ENCODE results near the gene EFCAB9.
A peak's percentile ranks its signal among the peaks of the same experiment; 100 is the strongest.

EFCAB9 gene

GRCh38 chr5:172166030-172166826 lies 27.7 kb upstream of the EFCAB9 start:
- DNase-seq, result no peak

GRCh38 chr5:172167895-172168294 lies 26.1 kb upstream of the EFCAB9 start:
- DNase-seq, result no peak

GRCh38 chr5:172168311-172168710 lies 25.7 kb upstream of the EFCAB9 start:
- no peak for DNase-seq

GRCh38 chr5:172169216-172169615 lies 24.8 kb upstream of the EFCAB9 start:
- DNase-seq, result no peak

- no peak for DNase-seq
These were observed 23.7 kb upstream of the EFCAB9 start for GRCh38 chr5:172170251-172170701.

GRCh38 chr5:172171118-172171517 lies 22.9 kb upstream of the EFCAB9 start:
- no peak for DNase-seq

- DNase-seq, result no peak
These were observed 20.9 kb upstream of the EFCAB9 start for GRCh38 chr5:172172912-172173563.

GRCh38 chr5:172173564-172174153 lies 20.3 kb upstream of the EFCAB9 start:
- DNase-seq, result peak; percentile 83

GRCh38 chr5:172175263-172175719 lies 18.7 kb upstream of the EFCAB9 start:
- peak; percentile 88 for DNase-seq

- DNase-seq, result no peak
These were observed 16.8 kb upstream of the EFCAB9 start for GRCh38 chr5:172177176-172177575.

- peak; percentile 24 for DNase-seq
These were observed 15.5 kb upstream of the EFCAB9 start for GRCh38 chr5:172178301-172178987.

GRCh38 chr5:172178991-172179989 lies 14.7 kb upstream of the EFCAB9 start:
- DNase-seq, result peak; percentile 60

- no peak for DNase-seq
These were observed 13.0 kb upstream of the EFCAB9 start for GRCh38 chr5:172180936-172181335.

GRCh38 chr5:172182291-172182690 lies 11.7 kb upstream of the EFCAB9 start:
- no peak for DNase-seq

- no peak for DNase-seq
These were observed 10.1 kb upstream of the EFCAB9 start for GRCh38 chr5:172183881-172184280.

- no peak for DNase-seq
These were observed 8.9 kb upstream of the EFCAB9 start for GRCh38 chr5:172185096-172185461.

- no peak for DNase-seq
These were observed 7.8 kb upstream of the EFCAB9 start for GRCh38 chr5:172186114-172186695.

- peak; percentile 76 for DNase-seq
These were observed 6.6 kb upstream of the EFCAB9 start for GRCh38 chr5:172187118-172188032.

GRCh38 chr5:172188033-172188892 lies 5.7 kb upstream of the EFCAB9 start, which contains the start of gene STK10:
TSS of gene STK10 (minus strand) at chr5:172188224. CDS start at chr5:172188042, 182 bp downstream.
- peak; percentile 89 for DNase-seq
